Myometrial cell (primary cell): Measurements from ENCODE around the gene MYOCOS. TPM values are rescaled to one million over a fixed set of nuclear protein-coding genes. Genes with fewer than 3 reads are reported as not detected.

Experiments used
- total RNA-seq: library from RNA; depleted of rRNA; stranded (reverse); fragments of >200 nt; gene quantifications from 2 replicates; pipeline ENCODE4 v1.2.3, GENCODE V29; 2015

The MYOCOS gene
- not detected in 2 replicates for total RNA-seq

GRCh38 chr1:171622152-171622462 is at the start of gene MYOCOS:
MYOCOS (plus strand) TSS chr1:171622243; CDS start chr1:171623884, 1,641 bp downstream.

GRCh38 chr1:171652234-171652822 is 30.3 kb downstream of the MYOCOS start, which contains the start of gene MYOC:
MYOC (minus strand) TSS chr1:171652688; CDS start chr1:171652611, 77 bp downstream.

Other genes with a start within 250 kb of the MYOCOS start
- 34.0 and 40.6 TPM in 2 replicates for gene PRRC2C, start 136.7 kb upstream of the MYOCOS start, total RNA-seq
- not detected in 2 replicates for gene MYOC, start 30.4 kb downstream of the MYOCOS start, total RNA-seq
- gene VAMP4, start 119.8 kb downstream of the MYOCOS start, total RNA-seq: 3.7 and 3.9 TPM in 2 replicates
- gene METTL13, start 159.4 kb downstream of the MYOCOS start, total RNA-seq: 27.8 and 28.5 TPM in 2 replicates
- 0.53 TPM in 1 of 2 replicates, not detected in the other for gene DNM3, start 219.3 kb downstream of the MYOCOS start, total RNA-seq